HG03457 (cell line): Measurements from ENCODE around the gene OR1J2.
"Not testable (repeated sequence)": the region's sequence is repeated elsewhere in the genome, so short reads cannot be mapped to it uniquely, and the experiment has no call there.

Experiments
- ATAC-seq: cut with Tn5 transposase; IDR thresholded peaks from one replicate; pipeline ENCODE4 v1.9.1; 2021; ENCODE audit warnings: moderate number of reproducible peaks; ENCODE audit not compliant: unreplicated experiment

Gene OR1J2

GRCh38 chr9:122510502-122510901 is at the start of gene OR1J2:
Gene OR1J2, plus strand, starts transcription at chr9:122510802. Its CDS starts 0 bp downstream, at chr9:122510802.
- ATAC-seq: no peak

DNA sequence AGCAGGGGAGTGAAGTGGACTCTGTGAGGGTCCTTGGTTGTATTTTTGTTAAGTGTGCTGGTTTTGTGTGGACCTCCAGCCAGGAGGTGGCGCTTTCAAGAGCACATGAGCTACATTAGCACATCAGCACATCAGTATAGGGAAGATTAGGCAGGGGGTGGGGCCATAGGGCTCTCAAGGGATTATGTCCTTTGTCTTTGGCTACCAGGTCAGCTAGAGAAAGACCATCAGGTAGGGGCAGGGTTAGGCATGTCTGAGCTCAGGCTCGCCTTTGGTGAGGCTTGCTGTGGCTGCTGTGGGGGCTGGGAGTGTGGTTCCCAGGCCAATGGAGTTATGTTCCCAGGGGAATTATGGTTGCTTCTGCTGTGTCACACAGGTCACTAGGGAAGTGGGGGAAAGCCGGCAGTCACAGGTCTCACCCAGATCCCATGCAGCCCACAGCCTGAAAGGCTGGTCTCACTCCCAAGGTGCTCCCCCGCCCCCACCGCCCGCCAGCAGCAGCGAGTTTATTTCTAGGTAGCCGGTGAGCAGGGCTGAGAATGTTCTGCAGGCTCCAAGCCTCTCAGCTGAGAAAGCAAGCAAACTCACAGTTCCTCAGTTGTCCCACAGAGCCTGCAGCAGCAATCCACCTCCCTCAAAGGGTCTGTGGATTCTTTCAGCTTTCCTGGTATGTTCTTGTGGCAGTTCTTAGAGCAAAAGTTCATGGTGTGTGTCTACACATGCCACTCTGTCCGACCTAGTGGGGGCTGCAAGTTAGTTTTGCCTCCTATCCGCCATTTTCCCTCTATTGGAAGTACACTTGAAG is 46.6 kb upstream of the OR1J2 start:
- ATAC-seq: no peak

DNA sequence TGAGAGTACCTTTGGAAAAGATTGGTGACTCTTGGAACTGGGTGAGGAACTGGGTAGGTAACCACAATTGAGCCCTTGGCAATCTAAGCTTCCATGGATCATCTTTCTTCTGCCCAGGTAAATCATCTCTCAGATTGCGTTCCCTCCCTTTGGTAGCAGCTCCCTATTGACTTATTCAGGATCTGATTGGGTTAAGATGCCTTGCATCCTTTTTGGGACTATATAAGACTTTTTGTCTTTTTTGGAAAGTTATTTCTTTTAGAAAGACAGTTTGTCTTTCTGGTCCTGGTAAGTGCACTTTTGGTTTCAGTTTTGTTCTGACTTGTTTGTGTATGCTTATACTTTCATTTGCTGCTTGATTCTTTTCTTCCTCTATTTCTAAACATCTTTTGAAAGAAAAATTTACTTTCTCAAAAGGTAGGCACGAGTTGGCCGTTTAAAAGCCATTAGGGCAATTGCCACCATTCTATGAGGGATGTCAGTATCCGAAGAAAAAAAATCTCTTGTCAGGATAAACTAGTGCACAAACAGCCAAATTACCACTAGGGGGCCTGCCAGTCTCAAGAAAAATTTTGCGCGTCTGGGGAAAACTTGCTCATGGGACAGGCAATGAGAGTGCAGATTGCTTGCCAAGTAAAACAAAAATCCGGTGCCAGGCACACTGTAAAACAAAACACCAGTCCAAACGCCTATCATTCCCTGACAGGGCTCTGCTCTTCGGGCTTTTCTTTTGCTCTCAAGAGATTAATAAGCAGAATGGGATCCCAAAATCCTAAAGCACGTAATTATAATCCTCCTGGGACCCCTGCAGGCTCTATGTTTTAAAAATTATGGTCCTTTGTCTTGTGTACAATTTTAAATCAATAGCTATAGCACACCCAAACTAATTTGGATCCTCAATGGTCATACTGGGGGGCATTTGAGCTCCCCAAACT is 45.7 kb upstream of the OR1J2 start:
- no peak for ATAC-seq

DNA sequence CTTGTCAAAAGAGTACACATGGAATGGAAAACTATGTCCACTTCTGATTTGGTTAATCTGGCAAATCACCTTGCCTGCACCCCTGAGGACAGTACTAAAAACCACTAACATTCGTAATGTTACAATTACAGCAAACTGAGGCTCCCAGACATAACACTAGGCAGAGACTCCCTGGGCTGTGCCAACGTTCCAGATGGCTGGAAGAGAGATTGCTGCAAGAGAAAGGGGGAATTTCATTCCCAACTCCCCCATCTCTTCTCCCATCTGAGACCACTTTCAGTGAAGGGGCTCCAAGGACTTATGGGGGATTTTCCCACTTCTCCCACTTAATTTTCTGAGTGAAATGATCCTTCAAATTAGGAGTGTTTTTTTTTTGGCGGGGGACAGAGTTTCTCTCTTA is 44.1 kb upstream of the OR1J2 start:
- ATAC-seq: no peak

DNA sequence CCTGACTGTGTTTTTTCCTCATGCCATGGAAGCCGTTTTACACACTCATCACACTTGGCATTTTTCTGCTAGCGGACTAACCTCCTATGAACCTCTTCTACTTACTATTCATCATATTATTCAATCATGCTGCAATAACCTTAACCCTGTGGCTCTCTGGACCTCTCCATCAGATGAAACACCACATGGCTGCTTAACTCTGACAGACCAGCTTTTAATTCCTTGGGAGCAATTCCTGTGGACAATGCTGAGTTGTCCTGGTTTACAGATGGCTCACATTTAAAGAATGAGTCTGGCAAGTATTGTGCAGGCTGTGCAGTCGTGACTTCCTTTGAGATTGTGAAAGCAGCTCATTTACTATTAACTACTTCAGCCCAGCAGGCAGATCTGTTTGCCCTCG is 41.9 kb upstream of the OR1J2 start:
- no peak for ATAC-seq

DNA sequence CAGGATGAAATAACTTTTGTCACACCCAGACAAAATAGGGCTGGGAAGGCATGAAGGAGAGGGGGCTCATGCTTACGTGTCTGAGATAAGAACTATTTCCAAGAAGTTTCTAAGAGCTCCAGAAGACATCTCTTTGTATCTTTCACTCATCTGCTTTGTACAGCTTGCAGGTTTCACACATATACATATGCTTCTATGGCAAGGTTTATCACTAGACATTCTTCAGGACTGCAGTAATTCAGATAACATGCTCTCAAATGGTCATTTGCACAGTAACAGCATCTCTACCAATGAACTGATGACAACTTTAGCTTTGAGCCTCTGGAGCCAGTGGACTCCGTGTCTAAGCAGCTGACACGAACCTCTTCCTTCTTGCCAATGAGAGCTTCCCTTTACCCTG is 36.0 kb upstream of the OR1J2 start:
- no peak for ATAC-seq

GRCh38 chr9:122475717-122476116 is 34.9 kb upstream of the OR1J2 start:
- no peak for ATAC-seq

GRCh38 chr9:122477346-122477745 is 33.3 kb upstream of the OR1J2 start:
- no peak for ATAC-seq

DNA sequence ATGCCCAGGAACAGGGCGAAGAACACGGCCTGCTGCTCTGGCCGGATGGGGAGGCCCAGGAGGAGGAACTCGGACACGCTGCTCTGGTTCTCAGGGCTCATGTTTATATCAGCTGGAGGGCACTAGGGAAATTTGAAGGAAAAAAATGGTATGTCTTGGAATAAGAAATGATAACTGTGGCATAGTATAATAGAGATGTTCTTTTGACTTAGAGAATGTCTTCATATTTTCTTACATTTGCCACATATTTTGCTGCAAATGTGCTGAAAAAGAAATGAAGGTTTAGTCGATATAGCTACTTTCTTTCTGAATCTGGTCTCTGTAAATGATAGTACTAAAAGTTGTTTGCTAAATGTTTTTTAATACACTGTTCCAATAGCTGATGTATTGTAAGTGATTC is 32.8 kb upstream of the OR1J2 start, which contains the start of gene OR1J1:
Gene OR1J1 (minus strand): TSS at position 101 of the 400 bp plus-strand sequence. CDS start 0 bp downstream, at position 101.
- ATAC-seq: no peak

DNA sequence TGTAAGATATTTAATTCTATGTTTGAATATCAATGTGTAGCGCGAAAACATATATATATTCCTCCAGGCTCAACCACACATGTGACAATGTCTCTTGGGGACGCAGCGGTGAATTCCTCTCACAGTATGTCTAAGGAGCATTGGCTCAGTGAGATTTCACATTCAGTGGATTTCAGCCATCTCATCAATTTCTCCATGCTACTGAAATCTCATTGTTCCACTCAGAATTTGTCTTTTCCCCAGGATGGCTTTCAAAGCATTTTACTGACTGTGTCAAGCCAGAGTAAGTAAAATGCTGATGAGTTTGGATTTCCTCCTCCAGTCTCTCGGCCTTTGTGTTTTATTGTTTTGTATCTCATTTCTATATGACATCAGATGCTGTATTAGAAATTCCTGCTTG is 31.5 kb upstream of the OR1J2 start:
- no peak for ATAC-seq

DNA sequence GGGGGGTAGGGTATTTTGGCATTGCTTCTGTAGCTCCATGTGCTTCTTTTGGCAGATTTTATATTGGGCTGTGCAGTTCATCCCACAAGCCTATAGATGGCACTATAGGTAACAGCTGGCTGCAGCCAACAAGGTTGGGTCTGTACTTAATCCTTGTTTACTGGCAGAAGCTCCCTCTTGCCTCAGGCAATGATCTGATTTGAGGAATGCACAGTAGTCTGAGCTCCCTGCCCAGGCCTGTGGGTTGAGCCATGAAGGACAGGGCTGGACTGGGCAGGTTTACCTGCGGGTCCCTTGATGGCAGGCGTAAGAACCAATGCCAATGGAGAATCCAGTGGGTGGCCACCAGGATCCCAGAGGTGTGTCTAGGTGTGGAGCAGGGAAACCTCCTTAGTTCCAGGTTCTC is 11.7 kb upstream of the OR1J2 start:
- no peak for ATAC-seq

DNA sequence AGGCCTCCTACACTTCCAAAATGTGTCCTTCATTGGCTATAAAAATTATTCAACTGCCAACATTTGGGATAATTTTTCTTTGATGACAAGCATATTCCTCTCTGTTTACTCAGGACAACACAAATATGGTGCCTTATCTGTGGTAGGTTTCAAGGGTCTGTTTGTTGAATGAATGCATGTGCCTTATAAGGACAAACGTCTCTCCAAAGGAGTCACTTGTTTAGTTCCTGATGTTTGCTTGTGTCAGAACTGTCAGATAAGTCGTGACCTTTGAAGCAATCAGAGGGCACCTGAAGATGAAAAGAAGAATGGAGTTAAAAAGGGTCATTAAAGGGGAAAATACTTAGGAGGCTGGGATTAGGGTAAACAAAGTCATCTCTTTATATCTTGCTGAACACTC is 3.6 kb upstream of the OR1J2 start:
- no peak for ATAC-seq

GRCh38 chr9:122518226-122518625 is 7.6 kb downstream of the OR1J2 start:
- no peak for ATAC-seq

GRCh38 chr9:122518841-122519240 is 8.2 kb downstream of the OR1J2 start, which contains the start of gene OR1J4:
Gene OR1J4, plus strand, starts transcription at chr9:122519141. Its CDS starts 0 bp downstream, at chr9:122519141.
- no peak for ATAC-seq

DNA sequence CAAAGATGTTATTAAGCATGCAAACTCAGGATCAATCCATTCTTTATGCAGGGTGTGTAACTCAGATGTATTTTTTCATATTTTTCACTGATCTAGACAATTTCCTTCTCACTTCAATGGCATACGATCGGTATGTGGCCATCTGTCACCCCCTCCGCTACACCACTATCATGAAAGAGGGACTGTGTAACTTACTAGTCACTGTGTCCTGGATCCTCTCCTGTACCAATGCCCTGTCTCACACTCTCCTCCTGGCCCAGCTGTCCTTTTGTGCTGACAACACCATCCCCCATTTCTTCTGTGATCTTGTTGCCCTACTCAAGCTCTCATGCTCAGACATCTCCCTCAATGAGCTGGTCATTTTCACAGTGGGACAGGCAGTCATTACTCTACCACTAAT is 8.8 kb downstream of the OR1J2 start:
- ATAC-seq: no peak

DNA sequence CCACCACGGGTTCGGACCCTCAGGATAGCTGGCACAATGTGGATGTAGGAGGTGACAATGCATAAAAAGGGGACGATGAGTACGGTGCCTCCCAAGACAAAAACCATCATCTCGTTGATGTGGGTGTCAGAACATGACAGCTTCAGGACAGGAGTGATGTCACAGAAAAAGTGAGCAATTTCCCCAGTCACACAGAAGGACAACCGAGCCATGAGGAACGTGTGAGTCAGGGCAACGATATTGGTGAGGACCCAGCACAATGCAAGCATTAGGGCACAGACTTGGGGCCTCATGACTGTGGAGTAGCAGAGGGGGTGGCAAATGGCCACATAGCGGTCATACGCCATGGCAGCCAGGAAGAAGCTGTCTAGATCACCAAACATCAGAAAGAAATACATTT is 16.0 kb downstream of the OR1J2 start:
- no peak for ATAC-seq

DNA sequence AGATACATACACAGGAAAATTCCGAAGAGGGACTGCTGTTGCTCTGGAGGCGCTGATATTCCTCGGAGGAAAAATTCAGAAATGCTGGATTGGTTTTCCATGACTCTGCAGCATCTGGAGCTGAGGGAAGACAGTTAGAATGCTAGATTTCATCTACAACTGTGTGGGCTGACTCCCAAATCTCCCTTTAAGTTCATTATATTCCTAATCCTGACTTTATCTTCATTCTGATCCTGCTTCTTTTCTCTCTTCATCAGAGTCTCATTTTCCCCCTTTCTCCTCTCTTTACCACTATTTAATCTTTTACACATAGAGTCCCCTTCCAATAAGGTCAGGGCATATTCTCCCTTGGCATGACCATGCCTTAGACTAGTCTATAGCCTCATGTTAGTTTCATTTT is 16.6 kb downstream of the OR1J2 start, which contains the start of gene OR1N1:
Gene OR1N1 (minus strand): TSS at position 101 of the 400 bp plus-strand sequence. CDS start 0 bp downstream, at position 101.
- no peak for ATAC-seq

DNA sequence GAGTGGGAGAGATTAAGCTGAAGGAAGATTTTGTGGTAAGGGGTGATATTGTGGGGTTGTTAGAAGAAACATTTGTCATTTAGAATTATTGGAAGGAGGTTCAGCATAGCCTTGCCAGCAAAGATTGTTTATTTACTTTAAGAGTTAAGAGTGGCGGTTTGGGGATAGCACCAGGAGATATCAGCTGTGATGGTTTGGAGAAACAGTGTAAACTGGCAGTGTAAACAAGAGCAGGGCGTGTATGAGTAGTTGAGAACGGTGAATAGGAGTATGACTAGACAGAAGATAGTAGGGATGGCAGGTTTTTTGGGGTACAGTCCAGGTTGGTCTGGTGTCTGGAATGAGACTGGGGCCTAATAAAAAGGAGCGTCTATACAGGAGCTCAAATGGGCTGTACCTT is 20.6 kb downstream of the OR1J2 start:
- ATAC-seq: not testable (repeated sequence)

DNA sequence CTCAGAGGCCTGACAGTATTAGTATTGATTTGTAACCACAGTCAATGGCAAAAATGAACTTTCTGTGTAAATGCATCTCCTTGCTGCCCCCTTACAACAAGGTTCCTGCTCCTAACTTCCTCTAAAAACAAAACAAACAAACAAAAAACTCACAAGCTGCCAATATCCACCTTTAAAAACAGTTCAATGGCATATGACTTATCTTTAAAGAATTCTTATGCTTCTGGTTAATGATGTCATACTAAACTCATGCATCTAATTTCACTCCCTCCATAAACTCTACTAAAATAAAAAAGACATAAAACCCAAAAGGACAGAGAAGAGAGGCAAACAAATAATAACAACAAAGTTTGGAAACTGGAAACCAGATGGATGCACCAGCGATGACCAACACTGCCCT is 25.5 kb downstream of the OR1J2 start:
- no peak for ATAC-seq

GRCh38 chr9:122537066-122537465 is 26.5 kb downstream of the OR1J2 start:
- ATAC-seq: not testable (repeated sequence)

DNA sequence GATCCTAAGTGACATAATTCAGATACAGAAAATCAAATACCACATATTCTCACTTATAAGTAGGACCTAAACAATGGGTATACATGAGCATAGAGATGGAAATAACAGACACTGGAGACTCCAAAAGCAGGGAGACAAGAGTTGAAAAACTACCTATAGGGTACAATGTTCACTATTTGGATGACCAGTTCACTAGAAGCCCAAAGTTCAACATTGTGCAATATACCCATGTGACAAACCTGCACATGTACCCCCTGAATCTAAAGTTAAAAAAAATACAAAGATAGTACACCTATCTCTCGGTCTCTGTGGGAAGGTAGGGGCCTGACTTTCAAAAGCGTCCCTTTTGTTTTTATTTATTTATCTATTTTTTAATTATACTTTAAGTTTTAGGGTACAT is 28.2 kb downstream of the OR1J2 start:
- ATAC-seq: no peak

GRCh38 chr9:122546196-122546595 is 35.6 kb downstream of the OR1J2 start:
- ATAC-seq: no peak
